Measurements from ENCODE around the gene DDX24. TPM values are rescaled to one million over a fixed set of nuclear protein-coding genes. Genes with fewer than 3 reads are reported as not detected.

Gene DDX24
- total and polyA plus RNA-seq, 2 of the 8 experiments (the other 6 are each of a cell fraction or from before 2014, with no cell fraction given), result 89.0 to 201 TPM

GRCh38 chr14:94052199-94052598 lies 28.8 kb downstream of the DDX24 start:
- no peak overlapping the region for H2BK15ac ChIP-seq (ENCODE audit: low read length)
- H4K20me1 ChIP-seq (replicated peaks in 1 of 2; ENCODE audit: control insufficient read depth in 1 of 2, insufficient read depth in 2 of 2, low read length in 2 of 2), result peaks cover 2 to 7% of the 10 kb centered on the region in 2 experiments
- no peak overlapping the region for H3K23ac ChIP-seq (ENCODE audit: insufficient read length)
- H3K9me3 ChIP-seq (ENCODE audit: insufficient read depth in 2 of 2, low read depth in 1 of 2, low read length in 1 of 2), result no peaks in the 10 kb centered on the region
- H3K27ac ChIP-seq (ENCODE audit: low read depth, low read length), result no peak overlapping the region
- POLR2A ChIA-PET (ENCODE audit: partially characterized antibody), result interaction anchor here (1.3 to 1.5 kb wide), 3 partner anchors 9 to 16 kb away, joined by 3 to 6 read pairs (median 5); no protein-coding TSS in a partner anchor
- H3K4ac ChIP-seq (replicated peaks; ENCODE audit: insufficient read length, low read depth, low read length), result no peak overlapping the region
- DNase-seq (ENCODE audit: low read depth in 1 of 2, low spot score in 2 of 2) (no peak), FAIRE-seq (no peak)
- no peak overlapping the region for H4K91ac ChIP-seq (replicated peaks; ENCODE audit: insufficient read length, low read length)
- no peaks in the 10 kb centered on the region for H3K79me2 ChIP-seq (ENCODE audit: control insufficient read depth in 1 of 2, insufficient read depth in 2 of 2, low read length in 2 of 2)
- peaks cover 27 to 78% (median 53%) of the 10 kb centered on the region in 4 experiments for H3K36me3 ChIP-seq (ENCODE audit: control insufficient read depth in 2 of 4, insufficient read depth in 4 of 4, low read length in 3 of 4)
- H3K18ac ChIP-seq (ENCODE audit: extremely low read depth, low read length), result no peak overlapping the region
- H3K79me1 ChIP-seq (ENCODE audit: low read depth, low read length), result no peaks in the 10 kb centered on the region; the same call in 1 of the 2 replicates
- no peak overlapping the region for H4K8ac ChIP-seq (ENCODE audit: extremely low read depth, insufficient read depth, low read length)
- H2BK20ac ChIP-seq (ENCODE audit: low read length), result no peak overlapping the region
- H3K23me2 ChIP-seq (ENCODE audit: low read depth, low read length), result no peaks in the 10 kb centered on the region
- H2BK12ac ChIP-seq (ENCODE audit: low read depth, low read length), result no peak overlapping the region
- no peak overlapping the region for H3K4me2 ChIP-seq (ENCODE audit: insufficient read depth in 1 of 2, low read depth in 2 of 2, low read length in 2 of 2)
- no peak overlapping the region for H4K5ac ChIP-seq (ENCODE audit: insufficient read length, low read depth, low read length)
- H3K4me3 ChIP-seq (ENCODE audit: extremely low read depth in 1 of 4, insufficient read depth in 2 of 4, low read depth in 3 of 4, low read length in 4 of 4), result no peak overlapping the region
- H2BK120ac ChIP-seq (replicated peaks; ENCODE audit: low read depth, low read length), result no peak overlapping the region
- no peaks in the 10 kb centered on the region; a peak in 1 of 7 replicates for H3K4me1 ChIP-seq (replicated peaks in 1 of 4; ENCODE audit: control insufficient read depth in 3 of 4, insufficient read depth in 4 of 4, low read length in 3 of 4)
- no peak overlapping the region for H3K14ac ChIP-seq (ENCODE audit: insufficient read length)
- H2AK5ac ChIP-seq (ENCODE audit: low read depth, low read length), result no peak overlapping the region
- no peaks in the 10 kb centered on the region for H3K27me3 ChIP-seq (replicated peaks in 1 of 4; ENCODE audit: control insufficient read depth in 3 of 4, extremely low read depth in 1 of 4, insufficient read depth in 3 of 4, low read length in 3 of 4)
- CTCF ChIA-PET (ENCODE audit: partially characterized antibody), result interaction anchor here (0.7 to 17.4 kb wide), 16 partner anchors 9 to 254 kb away, joined by 3 to 148 read pairs (median 6); partner anchors contain the start of genes DDX24 and IFI27L1
- no peak overlapping the region for H3K9ac ChIP-seq (replicated peaks in 1 of 4; ENCODE audit: extremely low read depth in 1 of 4, low read depth in 3 of 4, low read length in 3 of 4)
- no peak overlapping the region for H3K56ac ChIP-seq (replicated peaks; ENCODE audit: insufficient read length, low read depth, low read length)
- WGBS, 2 experiments (ENCODE audit: extremely low coverage in 1 of 2, insufficient coverage in 1 of 2, insufficient read length in 1 of 2, insufficient replicate concordance in 2 of 2, low coverage in 1 of 2, low lambda C conversion rate in 2 of 2, missing lambda C conversion rate in 1 of 2), result 100% methylated on average over 1 of the region's 1 CpG; no CpG with 5 or more reads in 1 of the 2 experiments
- no peak overlapping the region for H2AFZ ChIP-seq (ENCODE audit: low read length)
- H2BK5ac ChIP-seq (ENCODE audit: low read depth, low read length), result no peak overlapping the region
- TF ChIP-seq TEAD4 (IDR thresholded peaks at IDR 0.05; ENCODE audit: low read depth, low read length) (no peak), NRF1 (IDR thresholded peaks at IDR 0.05; ENCODE audit: low read depth, low read length) (no peak), FOSL1 (IDR thresholded peaks at IDR 0.05; ENCODE audit: insufficient read depth, low read depth, low read length) (no peak), JUND (IDR thresholded peaks at IDR 0.05; ENCODE audit: low read length) (no peak), SP2 (IDR thresholded peaks at IDR 0.05; ENCODE audit: low read length) (no peak), SAP30 (IDR thresholded peaks at IDR 0.05; ENCODE audit: insufficient read depth, insufficient replicate concordance, low read length) (no peak), ATF2 (IDR thresholded peaks at IDR 0.05; ENCODE audit: low read length) (no peak), CTBP2 (IDR thresholded peaks at IDR 0.05; ENCODE audit: borderline replicate concordance, insufficient read depth, insufficient read length, low read length) (no peak), RAD21 (IDR thresholded peaks at IDR 0.05 in 1 of 2, conservative IDR thresholded peaks at IDR 0.05 in 1 of 2; ENCODE audit: low read depth in 2 of 2, low read length in 2 of 2) (no peak), RNF2 (IDR thresholded peaks at IDR 0.05; ENCODE audit: borderline replicate concordance, low read depth, low read length, missing control alignments, poor library complexity, severe bottlenecking) (no peak), SP4 (IDR thresholded peaks at IDR 0.05; ENCODE audit: low read length) (no peak)
